ENCODE data around the gene SUCLG2. TPM values are rescaled to one million over a fixed set of nuclear protein-coding genes. Genes with fewer than 3 reads are reported as not detected.

Gene SUCLG2
- total RNA-seq, 1 donor from 2014 or later, result 29.5 TPM

DNA sequence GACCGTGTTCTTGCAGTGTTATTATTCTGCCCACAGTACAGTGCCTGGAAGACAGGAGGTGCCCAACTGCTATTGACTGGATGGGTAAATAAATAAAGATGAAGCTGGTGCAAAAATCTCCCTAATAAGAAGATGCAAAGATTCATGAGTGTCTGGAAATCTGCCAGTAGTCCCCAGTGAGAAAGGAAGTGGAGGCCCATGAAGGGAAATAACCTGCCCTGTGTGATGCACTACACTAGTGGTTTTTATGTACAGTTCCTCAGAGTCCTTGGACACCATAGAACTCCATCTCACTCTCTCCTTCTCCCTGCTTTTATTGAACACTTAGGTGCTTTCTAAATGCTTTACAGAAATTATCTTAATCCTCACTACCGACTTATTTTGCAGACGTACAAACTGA, 8.3 kb upstream of the SUCLG2 start:
- Histone ChIP-seq H3K9me3 (no peaks in the 10 kb centered on the region), H3K36me3 (no peaks in the 10 kb centered on the region), H3K27ac (no peak overlapping the region), H3K27me3 (no peaks in the 10 kb centered on the region), H3K4me1 (no peaks in the 10 kb centered on the region), H3K4me3 (no peak overlapping the region)
- TF ChIP-seq POLR2A (IDR thresholded peaks at IDR 0.05) (no peak), POLR2AphosphoS5 (IDR thresholded peaks at IDR 0.05; ENCODE audit: insufficient read depth in 1 of 2, low read depth in 1 of 2) (no peak)
- TF ChIP-seq, protein P1, sequence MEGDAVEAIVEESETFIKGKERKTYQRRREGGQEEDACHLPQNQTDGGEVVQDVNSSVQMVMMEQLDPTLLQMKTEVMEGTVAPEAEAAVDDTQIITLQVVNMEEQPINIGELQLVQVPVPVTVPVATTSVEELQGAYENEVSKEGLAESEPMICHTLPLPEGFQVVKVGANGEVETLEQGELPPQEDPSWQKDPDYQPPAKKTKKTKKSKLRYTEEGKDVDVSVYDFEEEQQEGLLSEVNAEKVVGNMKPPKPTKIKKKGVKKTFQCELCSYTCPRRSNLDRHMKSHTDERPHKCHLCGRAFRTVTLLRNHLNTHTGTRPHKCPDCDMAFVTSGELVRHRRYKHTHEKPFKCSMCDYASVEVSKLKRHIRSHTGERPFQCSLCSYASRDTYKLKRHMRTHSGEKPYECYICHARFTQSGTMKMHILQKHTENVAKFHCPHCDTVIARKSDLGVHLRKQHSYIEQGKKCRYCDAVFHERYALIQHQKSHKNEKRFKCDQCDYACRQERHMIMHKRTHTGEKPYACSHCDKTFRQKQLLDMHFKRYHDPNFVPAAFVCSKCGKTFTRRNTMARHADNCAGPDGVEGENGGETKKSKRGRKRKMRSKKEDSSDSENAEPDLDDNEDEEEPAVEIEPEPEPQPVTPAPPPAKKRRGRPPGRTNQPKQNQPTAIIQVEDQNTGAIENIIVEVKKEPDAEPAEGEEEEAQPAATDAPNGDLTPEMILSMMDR (IDR thresholded peaks at IDR 0.05), result no peak
- no peak for DNase-seq (ENCODE audit: extremely low spot score in 2 of 2)
- intact Hi-C loops (cut with DNase I), result no loop called here

DNA sequence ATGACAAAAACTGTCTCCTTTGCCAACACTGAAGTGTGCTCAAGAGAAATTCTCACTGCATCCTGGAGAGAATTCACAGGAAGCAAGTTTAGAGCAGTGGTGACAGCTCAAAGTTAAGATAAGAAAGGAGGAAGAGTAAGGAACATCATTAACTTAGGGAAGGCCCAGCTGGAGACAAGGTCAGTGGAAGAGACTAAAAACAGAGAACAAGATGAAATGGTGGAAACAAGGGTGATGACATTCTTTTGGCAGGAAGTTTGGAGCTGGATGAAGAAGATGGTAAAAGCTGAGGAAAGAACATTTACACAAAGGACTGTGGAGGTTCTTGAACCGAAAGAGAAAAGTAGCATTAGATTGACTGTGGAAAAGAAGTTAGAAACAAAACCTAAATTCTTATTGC, 6.7 kb upstream of the SUCLG2 start:
- no peaks in the 10 kb centered on the region for H3K4me1 ChIP-seq
- no peaks in the 10 kb centered on the region for H3K36me3 ChIP-seq
- no peaks in the 10 kb centered on the region for H3K27me3 ChIP-seq
- intact Hi-C loops (cut with DNase I), result no loop called here
- H3K27ac ChIP-seq, result no peak overlapping the region
- H3K9me3 ChIP-seq, result no peaks in the 10 kb centered on the region
- TF ChIP-seq, protein P1 (IDR thresholded peaks at IDR 0.05), result no peak
- TF ChIP-seq POLR2AphosphoS5 (IDR thresholded peaks at IDR 0.05; ENCODE audit: insufficient read depth in 1 of 2, low read depth in 1 of 2), result no peak
- no peak for TF ChIP-seq POLR2A (IDR thresholded peaks at IDR 0.05)
- H3K4me3 ChIP-seq, result no peak overlapping the region
- no peak for DNase-seq (ENCODE audit: extremely low spot score in 2 of 2)

GRCh38 chr3:67657192-67657591, 2.8 kb upstream of the SUCLG2 start:
- TF ChIP-seq POLR2A (IDR thresholded peaks at IDR 0.05), result no peak
- TF ChIP-seq POLR2AphosphoS5 (IDR thresholded peaks at IDR 0.05; ENCODE audit: insufficient read depth in 1 of 2, low read depth in 1 of 2), result no peak
- TF ChIP-seq, protein P1 (IDR thresholded peaks at IDR 0.05), result no peak
- no peaks in the 10 kb centered on the region for H3K36me3 ChIP-seq
- no peak for DNase-seq (ENCODE audit: extremely low spot score in 2 of 2)
- no peak overlapping the region for H3K4me3 ChIP-seq
- no peak overlapping the region for H3K27ac ChIP-seq
- intact Hi-C loops (cut with DNase I), result no loop called here
- no peaks in the 10 kb centered on the region for H3K9me3 ChIP-seq
- H3K27me3 ChIP-seq, result no peaks in the 10 kb centered on the region
- peaks cover 24% of the 10 kb centered on the region for H3K4me1 ChIP-seq

DNA sequence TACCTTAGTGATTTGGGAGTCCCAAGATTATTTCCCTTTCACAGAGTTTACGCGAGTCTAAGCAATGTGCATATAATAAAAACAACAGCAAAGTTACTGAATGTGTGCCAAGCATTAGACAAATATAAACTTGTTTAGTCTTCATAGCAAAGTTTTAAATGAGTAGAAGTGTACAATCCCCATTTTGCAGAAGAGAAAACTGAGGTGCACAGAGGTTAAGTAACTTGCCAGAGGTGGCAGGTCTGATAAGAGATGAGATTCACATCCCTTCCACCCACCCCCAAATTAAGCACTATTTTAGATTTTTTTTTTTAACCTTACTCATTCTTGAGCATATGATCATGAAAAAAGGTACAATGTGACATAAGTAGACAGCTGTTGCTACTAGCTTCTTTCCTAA, 2.2 kb upstream of the SUCLG2 start:
- Histone ChIP-seq H3K4me3 (no peak overlapping the region), H3K9me3 (no peaks in the 10 kb centered on the region), H3K36me3 (no peaks in the 10 kb centered on the region), H3K27me3 (no peaks in the 10 kb centered on the region), H3K27ac (no peak overlapping the region), H3K4me1 (peaks cover 24% of the 10 kb centered on the region)
- intact Hi-C loops (cut with DNase I), result no loop called here
- DNase-seq (ENCODE audit: extremely low spot score in 2 of 2), result no peak
- no peak for TF ChIP-seq POLR2AphosphoS5 (IDR thresholded peaks at IDR 0.05; ENCODE audit: insufficient read depth in 1 of 2, low read depth in 1 of 2)
- TF ChIP-seq, protein P1 (IDR thresholded peaks at IDR 0.05), result no peak
- TF ChIP-seq POLR2A (IDR thresholded peaks at IDR 0.05), result no peak

- peaks cover 31% of the 10 kb centered on the region for H3K4me1 ChIP-seq
- H3K27me3 ChIP-seq, result no peaks in the 10 kb centered on the region
- TF ChIP-seq POLR2A (IDR thresholded peaks at IDR 0.05) (no peak), POLR2AphosphoS5 (IDR thresholded peaks at IDR 0.05; ENCODE audit: insufficient read depth in 1 of 2, low read depth in 1 of 2) (peak in 1 of 2 donors; percentile 47)
- no peaks in the 10 kb centered on the region for H3K9me3 ChIP-seq
- H3K4me3 ChIP-seq, result peak overlapping the region in 1 of 2 donors; percentile 64
- intact Hi-C loops (cut with DNase I), result no loop called here
- H3K36me3 ChIP-seq, result no peaks in the 10 kb centered on the region
- H3K27ac ChIP-seq, result no peak overlapping the region
- DNase-seq (ENCODE audit: extremely low spot score in 2 of 2), result no peak
These were observed 1.1 kb upstream of the SUCLG2 start for GRCh38 chr3:67655364-67656121.
